ENCODE results near the gene NTHL1.

NTHL1 gene

GRCh38 chr16:2028146-2028545 is 19.5 kb downstream of the NTHL1 start:
- no peak for TF ChIP-seq CTCF (IDR thresholded peaks at IDR 0.05; ENCODE audit: low read depth, low read length, missing control alignments)
- no peak overlapping the region for H3K4me3 ChIP-seq (ENCODE audit: low read depth, low read length)
- DNase-seq (ENCODE audit: low read depth), result no peak

GRCh38 chr16:2027024-2028010 is 20.3 kb downstream of the NTHL1 start:
- H3K4me3 ChIP-seq (ENCODE audit: low read depth, low read length), result no peak overlapping the region
- no peak for DNase-seq (ENCODE audit: low read depth)
- no peak for TF ChIP-seq CTCF (IDR thresholded peaks at IDR 0.05; ENCODE audit: low read depth, low read length, missing control alignments)

- DNase-seq (ENCODE audit: low read depth), result no peak
- H3K4me3 ChIP-seq (ENCODE audit: low read depth, low read length), result no peak within 1 kb of the TSS
- no peak for TF ChIP-seq CTCF (IDR thresholded peaks at IDR 0.05; ENCODE audit: low read depth, low read length, missing control alignments)
These were observed 21.1 kb downstream of the NTHL1 start, which contains the start of gene NHERF2 for GRCh38 chr16:2026461-2027023. NHERF2 (plus strand) TSS chr16:2026902; CDS start chr16:2027006, 104 bp downstream.

- DNase-seq (ENCODE audit: low read depth), result no peak
- no peak for TF ChIP-seq CTCF (IDR thresholded peaks at IDR 0.05; ENCODE audit: low read depth, low read length, missing control alignments)
- H3K4me3 ChIP-seq (ENCODE audit: low read depth, low read length), result no peak overlapping the region
These were observed 21.7 kb downstream of the NTHL1 start for GRCh38 chr16:2025878-2026460.

GRCh38 chr16:2025251-2025650 is 22.4 kb downstream of the NTHL1 start:
- no peak for DNase-seq (ENCODE audit: low read depth)
- H3K4me3 ChIP-seq (ENCODE audit: low read depth, low read length), result no peak overlapping the region
- no peak for TF ChIP-seq CTCF (IDR thresholded peaks at IDR 0.05; ENCODE audit: low read depth, low read length, missing control alignments)

GRCh38 chr16:2024032-2024420 is 23.6 kb downstream of the NTHL1 start:
- DNase-seq (ENCODE audit: low read depth), result no peak
- no peak overlapping the region for H3K4me3 ChIP-seq (ENCODE audit: low read depth, low read length)
- no peak for TF ChIP-seq CTCF (IDR thresholded peaks at IDR 0.05; ENCODE audit: low read depth, low read length, missing control alignments)

Measured in GM12864 (cell line).